Smooth muscle cell (in vitro differentiated cells): ENCODE data around the gene SRC. TPM values are rescaled to one million over a fixed set of nuclear protein-coding genes. Genes with fewer than 3 reads are reported as not detected.

Experiments
- DNase-seq: peaks from one replicate; lab custom pipeline; 2025; ENCODE audit not compliant: unreplicated experiment; lab: John Stamatoyannopoulos, UW
- H2AFZ ChIP-seq: fragments of 200-600 bp; sonication (generic); 2 replicates; pipeline ENCODE4 v1.6.0; 2016; ENCODE audit warnings: antibody characterized with exemption, low read depth, mild to moderate bottlenecking
- H3F3A ChIP-seq: fragments of 200-600 bp; sonication (generic); 2 replicates; pipeline ENCODE4 v1.6.0; 2017; ENCODE audit warnings: antibody characterized with exemption, low read depth
- H3K27ac ChIP-seq: fragments of 200-600 bp; sonication (generic); 2 replicates; pipeline ENCODE4 v1.5.1; 2016; ENCODE audit warnings: low read depth, mild to moderate bottlenecking
- H3K27me3 ChIP-seq: fragments of 200-600 bp; sonication (generic); 2 replicates; pipeline ENCODE4 v1.6.1; 2016; ENCODE audit warnings: low read depth, mild to moderate bottlenecking
- H3K36me3 ChIP-seq: fragments of 200-600 bp; sonication (generic); 2 replicates; pipeline ENCODE4 v1.5.1; 2016; ENCODE audit warnings: low read depth
- H3K4me1 ChIP-seq: fragments of 200-600 bp; sonication (generic); 2 replicates; pipeline ENCODE4 v1.5.1; 2016; ENCODE audit warnings: low read depth
- H3K4me2 ChIP-seq: fragments of 200-600 bp; sonication (generic); 2 replicates; pipeline ENCODE4 v1.6.0; 2016; ENCODE audit warnings: mild to moderate bottlenecking
- H3K4me3 ChIP-seq: fragments of 200-600 bp; sonication (generic); 2 replicates; pipeline ENCODE4 v1.5.1; 2016; ENCODE audit warnings: mild to moderate bottlenecking
- H3K79me2 ChIP-seq: fragments of 200-600 bp; sonication (generic); 2 replicates; pipeline ENCODE4 v1.6.0; 2016; ENCODE audit warnings: low read depth, mild to moderate bottlenecking
- H3K9ac ChIP-seq: fragments of 200-600 bp; sonication (generic); 2 replicates; pipeline ENCODE4 v1.6.0; 2016; ENCODE audit warnings: low read depth
- H3K9me3 ChIP-seq: fragments of 200-600 bp; sonication (generic); replicated peaks from 2 replicates; pipeline ENCODE4 v1.5.1; 2016; ENCODE audit warnings: low read depth
- H4K20me1 ChIP-seq: fragments of 200-600 bp; sonication (generic); 2 replicates; pipeline ENCODE4 v1.6.0; 2016; ENCODE audit warnings: low read depth
- CTCF ChIP-seq: fragments of 200-600 bp; sonication (generic); IDR thresholded peaks from 2 replicates; pipeline ENCODE4 v1.5.1; 2017; ENCODE audit warnings: borderline replicate concordance, mild to moderate bottlenecking, antibody characterized with exemption; ENCODE audit not compliant: insufficient read depth, poor library complexity, severe bottlenecking
- WGBS: methylation state at CpG from one replicate; pipeline ENCODE4 v1.1.7; 2016; ENCODE audit warnings: low lambda C conversion rate; 5-methylcytosine and 5-hydroxymethylcytosine counted together
- polyA plus RNA-seq: library from polyadenylated mRNA; unstranded; fragments of >200 nt; fragmentation: Nextera tagmentation; extraction: Ambion mirVana; gene quantifications from 2 replicates; pipeline ENCODE4 v1.2.1, GENCODE V29; 2016
- total RNA-seq: library from RNA; depleted of rRNA; stranded (reverse); fragments of >200 nt; gene quantifications from 2 replicates; pipeline ENCODE4 v1.2.3, GENCODE V29; 2014

Gene SRC
- total and polyA plus RNA-seq, 2 experiments from 2014 or later, result 26.0 to 36.5 TPM

- Histone ChIP-seq H4K20me1 (no peaks in the 10 kb centered on the region), H2AFZ (no peak overlapping the region), H3K4me1 (peaks cover 18% of the 10 kb centered on the region), H3K4me2 (no peak overlapping the region), H3K79me2 (no peaks in the 10 kb centered on the region), H3K4me3 (no peak overlapping the region), H3K27me3 (no peaks in the 10 kb centered on the region), H3K9me3 (no peaks in the 10 kb centered on the region), H3K9ac (no peak overlapping the region), H3F3A (peaks cover 19% of the 10 kb centered on the region), H3K27ac (no peak overlapping the region), H3K36me3 (no peaks in the 10 kb centered on the region)
- WGBS, result 97% methylated on average over 36 of the region's 37 CpGs
- no peak for DNase-seq
- no peak for TF ChIP-seq CTCF
Measured at GRCh38 chr20:37403107-37404033, 57.4 kb downstream of the SRC start.

- 95% methylated on average over 6 of the region's 6 CpGs for WGBS
- Histone ChIP-seq H3K9ac (no peak overlapping the region), H3K36me3 (no peaks in the 10 kb centered on the region), H3F3A (peaks cover 19% of the 10 kb centered on the region), H3K79me2 (no peaks in the 10 kb centered on the region), H2AFZ (no peak overlapping the region), H3K27me3 (no peaks in the 10 kb centered on the region), H4K20me1 (no peaks in the 10 kb centered on the region), H3K4me3 (no peak overlapping the region), H3K27ac (no peak overlapping the region), H3K4me2 (no peak overlapping the region), H3K4me1 (peaks cover 22% of the 10 kb centered on the region), H3K9me3 (no peaks in the 10 kb centered on the region)
- no peak for DNase-seq
- TF ChIP-seq CTCF, result no peak
Measured at GRCh38 chr20:37404461-37404890, 58.5 kb downstream of the SRC start.

GRCh38 chr20:37405351-37405897 lies 59.5 kb downstream of the SRC start:
- no peak for TF ChIP-seq CTCF
- WGBS, result 70% methylated on average over 11 of the region's 11 CpGs
- H3K9ac ChIP-seq, result no peak overlapping the region
- H3K27me3 ChIP-seq, result no peaks in the 10 kb centered on the region
- no peak for DNase-seq
- no peak overlapping the region for H3K27ac ChIP-seq
- no peak overlapping the region for H3K4me3 ChIP-seq
- no peaks in the 10 kb centered on the region for H3K9me3 ChIP-seq
- H4K20me1 ChIP-seq, result no peaks in the 10 kb centered on the region
- H3K36me3 ChIP-seq, result no peaks in the 10 kb centered on the region
- no peak overlapping the region for H3K4me2 ChIP-seq
- H3F3A ChIP-seq, result peaks cover 19% of the 10 kb centered on the region
- no peak overlapping the region for H2AFZ ChIP-seq
- H3K79me2 ChIP-seq, result no peaks in the 10 kb centered on the region
- peaks cover 26% of the 10 kb centered on the region for H3K4me1 ChIP-seq
